DND-41 (cell line): Measurements from ENCODE around the gene DOK6.

Experiments used
- ATAC-seq: fragments of 200-7000 bp; cut with Tn5 transposase; 3 replicates; pipeline ENCODE4 v1.9.1; 2021; ENCODE audit warnings: low read depth; ENCODE audit not compliant: insufficient read depth
- DNase-seq: peaks from one replicate; pipeline ENCODE4 v3.0.0-alpha.2; 2020
- H2AFZ ChIP-seq: 2 replicates; pipeline ENCODE4 v1.6.0; 2012; ENCODE audit warnings: low read depth, low read length
- H3K27ac ChIP-seq: 2 replicates; pipeline ENCODE4 v1.5.1; 2012; ENCODE audit warnings: low read length, inconsistent platforms
- H3K27me3 ChIP-seq: fragments of 200-600 bp; sonication (generic); 2 replicates; pipeline ENCODE4 v1.6.0; 2012; ENCODE audit warnings: low read length, mild to moderate bottlenecking, inconsistent platforms; ENCODE audit not compliant: insufficient read depth, poor library complexity
- H3K36me3 ChIP-seq: 2 replicates; pipeline ENCODE4 v1.5.1; 2012; ENCODE audit warnings: low read length, inconsistent platforms; ENCODE audit not compliant: insufficient read depth
- H3K4me1 ChIP-seq: 2 replicates; pipeline ENCODE4 v1.5.1; 2012; ENCODE audit warnings: mild to moderate bottlenecking, low read length; ENCODE audit not compliant: insufficient read depth
- H3K4me2 ChIP-seq: 2 replicates; pipeline ENCODE4 v1.6.0; 2012; ENCODE audit warnings: mild to moderate bottlenecking, moderate library complexity, low read length, inconsistent platforms; ENCODE audit not compliant: insufficient read depth
- H3K4me3 ChIP-seq, 2 experiments: fragments of 200-600 bp in 1 of 2; shearing (Covaris generic) in 1 of 2; 2 replicates each; pipeline ENCODE4 v1.5.1; 2012 to 2016; ENCODE audit warnings: inconsistent platforms in 2 of 2, low read length in 2 of 2, mild to moderate bottlenecking in 2 of 2, low read depth in 1 of 2, moderate library complexity in 1 of 2
- H3K79me2 ChIP-seq: 2 replicates; pipeline ENCODE4 v1.6.0; 2012; ENCODE audit warnings: low read length, inconsistent platforms; ENCODE audit not compliant: insufficient read depth
- H3K9ac ChIP-seq: 2 replicates; pipeline ENCODE4 v1.6.0; 2012; ENCODE audit warnings: low read depth, mild to moderate bottlenecking, inconsistent platforms, low read length, moderate library complexity
- H3K9me3 ChIP-seq: 2 replicates; pipeline ENCODE4 v1.5.1; 2012; ENCODE audit warnings: low read length, moderate library complexity, mild to moderate bottlenecking, inconsistent platforms; ENCODE audit not compliant: insufficient read depth, severe bottlenecking
- H4K20me1 ChIP-seq: 2 replicates; pipeline ENCODE4 v1.6.0; 2012; ENCODE audit warnings: low read length; ENCODE audit not compliant: insufficient read depth
- EZH2 ChIP-seq: IDR thresholded peaks from 3 replicates; pipeline ENCODE4 v1.6.1; 2012; ENCODE audit warnings: borderline replicate concordance, low read depth, mild to moderate bottlenecking, moderate library complexity, low read length, inconsistent platforms; ENCODE audit not compliant: severe bottlenecking
- TF ChIP-seq, protein P1 (sequence below): IDR thresholded peaks from 2 replicates; pipeline ENCODE4 v1.5.1; 2012; ENCODE audit warnings: borderline replicate concordance, low read length, moderate library complexity, mild to moderate bottlenecking; ENCODE audit not compliant: poor library complexity, severe bottlenecking; ENCODE audit errors: extremely low read depth

DOK6 gene

DNA sequence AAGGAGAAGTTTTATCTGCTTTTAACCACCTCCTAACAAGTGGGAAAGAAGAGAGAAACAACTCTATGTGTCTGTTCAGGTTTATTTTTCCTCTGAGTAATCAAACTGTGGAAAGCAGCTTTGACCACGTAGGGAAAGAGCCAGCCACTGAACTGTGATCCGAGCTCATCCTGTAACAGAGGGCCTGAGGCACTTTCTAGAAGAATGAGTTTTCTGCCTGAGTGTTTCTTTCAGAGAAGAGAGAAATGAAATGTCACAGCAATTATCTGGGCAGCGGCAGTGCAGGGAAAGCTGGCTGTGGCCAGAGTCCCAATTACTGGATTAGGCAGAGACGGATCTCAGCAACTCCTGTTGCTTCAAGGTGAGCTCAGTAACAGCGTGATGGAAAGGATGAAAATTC lies 395.1 kb downstream of the DOK6 start:
- Histone ChIP-seq H3K4me3 (no peak overlapping the region), H3K27me3 (no peaks in the 10 kb centered on the region), H2AFZ (no peak overlapping the region), H3K27ac (no peak overlapping the region), H3K36me3 (no peaks in the 10 kb centered on the region), H3K79me2 (no peaks in the 10 kb centered on the region), H3K4me2 (no peak overlapping the region), H3K4me1 (no peaks in the 10 kb centered on the region), H3K9me3 (no peaks in the 10 kb centered on the region), H4K20me1 (no peaks in the 10 kb centered on the region), H3K9ac (no peak overlapping the region)
- TF ChIP-seq, protein P1, sequence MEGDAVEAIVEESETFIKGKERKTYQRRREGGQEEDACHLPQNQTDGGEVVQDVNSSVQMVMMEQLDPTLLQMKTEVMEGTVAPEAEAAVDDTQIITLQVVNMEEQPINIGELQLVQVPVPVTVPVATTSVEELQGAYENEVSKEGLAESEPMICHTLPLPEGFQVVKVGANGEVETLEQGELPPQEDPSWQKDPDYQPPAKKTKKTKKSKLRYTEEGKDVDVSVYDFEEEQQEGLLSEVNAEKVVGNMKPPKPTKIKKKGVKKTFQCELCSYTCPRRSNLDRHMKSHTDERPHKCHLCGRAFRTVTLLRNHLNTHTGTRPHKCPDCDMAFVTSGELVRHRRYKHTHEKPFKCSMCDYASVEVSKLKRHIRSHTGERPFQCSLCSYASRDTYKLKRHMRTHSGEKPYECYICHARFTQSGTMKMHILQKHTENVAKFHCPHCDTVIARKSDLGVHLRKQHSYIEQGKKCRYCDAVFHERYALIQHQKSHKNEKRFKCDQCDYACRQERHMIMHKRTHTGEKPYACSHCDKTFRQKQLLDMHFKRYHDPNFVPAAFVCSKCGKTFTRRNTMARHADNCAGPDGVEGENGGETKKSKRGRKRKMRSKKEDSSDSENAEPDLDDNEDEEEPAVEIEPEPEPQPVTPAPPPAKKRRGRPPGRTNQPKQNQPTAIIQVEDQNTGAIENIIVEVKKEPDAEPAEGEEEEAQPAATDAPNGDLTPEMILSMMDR, result no peak
- no peak for TF ChIP-seq EZH2
- DNase-seq, result no peak
- ATAC-seq, result no peak

DNA sequence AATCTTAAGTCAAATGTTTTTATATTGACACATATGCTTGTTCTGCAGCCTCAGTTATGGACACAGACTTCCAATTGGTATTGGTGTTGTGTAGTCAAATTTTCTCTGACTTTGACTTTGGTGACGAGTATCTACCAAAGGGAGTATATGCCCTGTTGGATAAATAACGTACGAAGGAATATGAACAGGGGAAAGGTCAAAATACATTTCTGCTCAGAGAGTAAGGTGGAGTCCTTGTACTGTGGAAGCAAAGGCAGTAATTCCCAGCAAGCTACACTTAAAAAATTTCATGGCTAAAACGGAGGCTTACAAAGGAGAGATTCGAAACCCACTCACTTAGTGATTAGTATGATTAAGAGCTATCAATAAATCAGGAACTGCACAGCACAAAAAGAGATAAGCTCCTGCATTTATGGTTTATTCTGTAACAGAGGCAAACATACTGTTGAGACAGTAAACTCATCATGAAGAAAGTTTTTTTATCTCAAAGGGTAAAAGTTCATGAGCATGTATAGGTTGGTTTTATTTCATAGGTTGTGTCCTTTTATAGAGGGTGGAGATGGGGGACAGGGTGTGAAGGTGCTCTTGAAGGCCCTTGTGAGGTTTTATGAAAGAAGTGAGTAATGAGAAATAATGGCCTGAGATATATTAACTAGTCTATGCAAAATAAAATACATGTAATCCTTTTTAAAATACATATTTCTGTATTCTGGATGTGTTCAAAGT lies 404.3 kb downstream of the DOK6 start:
- Histone ChIP-seq H3K36me3 (no peaks in the 10 kb centered on the region), H3K79me2 (no peaks in the 10 kb centered on the region), H2AFZ (no peak overlapping the region), H3K27me3 (no peaks in the 10 kb centered on the region), H3K9me3 (no peaks in the 10 kb centered on the region), H3K4me3 (no peak overlapping the region), H3K4me2 (no peak overlapping the region), H4K20me1 (no peaks in the 10 kb centered on the region), H3K27ac (no peak overlapping the region), H3K9ac (no peak overlapping the region), H3K4me1 (no peaks in the 10 kb centered on the region)
- ATAC-seq (no peak), DNase-seq (no peak)
- TF ChIP-seq, protein P1, result no peak
- TF ChIP-seq EZH2, result no peak

DNA sequence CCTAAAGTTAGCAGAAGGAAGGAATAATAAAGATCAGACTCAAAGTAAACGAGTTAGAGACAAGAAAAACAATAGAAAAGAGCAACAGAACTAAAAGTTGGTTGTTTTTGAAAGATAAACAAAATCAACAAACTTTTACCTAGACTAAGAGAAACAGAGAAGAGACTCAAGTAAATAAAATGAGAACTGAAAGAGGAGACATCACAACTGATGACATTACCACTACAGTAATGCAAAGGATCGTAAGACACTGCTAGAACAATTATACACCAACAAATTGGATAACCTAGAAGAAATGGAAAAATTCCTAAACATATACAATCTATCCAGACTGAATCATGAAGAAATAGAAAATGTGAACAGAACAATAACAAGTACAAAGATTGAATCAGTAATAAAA lies 407.7 kb downstream of the DOK6 start:
- ATAC-seq, result no peak
- Histone ChIP-seq H3K4me3 (no peak overlapping the region), H3K27ac (no peak overlapping the region), H3K27me3 (no peaks in the 10 kb centered on the region), H3K9me3 (no peaks in the 10 kb centered on the region), H3K79me2 (no peaks in the 10 kb centered on the region), H3K4me2 (no peak overlapping the region), H3K9ac (no peak overlapping the region), H3K4me1 (no peaks in the 10 kb centered on the region), H2AFZ (no peak overlapping the region), H3K36me3 (no peaks in the 10 kb centered on the region), H4K20me1 (no peaks in the 10 kb centered on the region)
- TF ChIP-seq, protein P1, result no peak
- TF ChIP-seq EZH2, result no peak
- no peak for DNase-seq
